IMR-90 (cell line): Measurements from ENCODE around the gene LYSMD4. TPM values are rescaled to one million over a fixed set of nuclear protein-coding genes. Genes with fewer than 3 reads are reported as not detected.

Experiments used
- ATAC-seq: fragments of 200-7000 bp; cut with Tn5 transposase; 2 replicates; pipeline ENCODE4 v1.9.1; 2020; ENCODE audit warnings: low read depth, mild to moderate bottlenecking, moderate library complexity
- BruUV-seq: library from RNA; stranded (reverse); fragments of 400-500 nt; replicated peaks from 2 replicates; lab custom pipeline; 2021; lab: Mats Ljungman, UMichigan
- CTCF ChIA-PET: fragments of 300-600 bp; formaldehyde crosslinking; extraction: SDS; loops from one replicate; lab custom pipeline; 2021; ENCODE audit warnings: antibody characterized with exemption; lab: Yijun Ruan, JAX
- POLR2A ChIA-PET: fragments of 300-600 bp; sonication (Branson Sonifier 250); formaldehyde crosslinking; loops from one replicate; lab custom pipeline; 2022; ENCODE audit warnings: antibody characterized with exemption; ENCODE audit not compliant: unreplicated experiment; lab: Charles Lee
- DNase-seq: peaks from one replicate; pipeline ENCODE4 v3.0.0; 2013
- H2AFZ ChIP-seq: replicated peaks from 2 replicates; pipeline ENCODE3; 2013; ENCODE audit warnings: low read length, mild to moderate bottlenecking; ENCODE audit not compliant: poor library complexity
- H2AK5ac ChIP-seq: 2 replicates; pipeline ENCODE4 v1.6.1; 2013; ENCODE audit warnings: low read depth, low read length, inconsistent platforms
- H2AK9ac ChIP-seq: replicated peaks from 2 replicates; pipeline ENCODE3; 2013; ENCODE audit warnings: mild to moderate bottlenecking, low read depth, low read length, moderate library complexity; ENCODE audit not compliant: poor library complexity
- H2BK120ac ChIP-seq: 2 replicates; pipeline ENCODE4 v1.6.1; 2013; ENCODE audit warnings: low read depth, low read length, inconsistent platforms
- H2BK15ac ChIP-seq: 3 replicates; pipeline ENCODE4 v1.6.1; 2013; ENCODE audit warnings: low read depth, low read length, inconsistent platforms
- H2BK20ac ChIP-seq: 2 replicates; pipeline ENCODE4 v1.6.1; 2013; ENCODE audit warnings: low read depth, mild to moderate bottlenecking, inconsistent platforms, low read length, moderate library complexity
- H2BK5ac ChIP-seq: 2 replicates; pipeline ENCODE4 v1.6.1; 2013; ENCODE audit warnings: mild to moderate bottlenecking, low read depth, low read length, inconsistent platforms; ENCODE audit not compliant: poor library complexity, severe bottlenecking
- H3K14ac ChIP-seq: replicated peaks from 2 replicates; pipeline ENCODE4 v1.6.1; 2013; ENCODE audit warnings: low read depth, low read length, inconsistent platforms
- H3K18ac ChIP-seq: 2 replicates; pipeline ENCODE4 v1.6.1; 2013; ENCODE audit warnings: low read depth, low read length, control low read depth
- H3K23ac ChIP-seq: 2 replicates; pipeline ENCODE4 v1.6.1; 2013; ENCODE audit warnings: low read depth, low read length, inconsistent platforms
- H3K27ac ChIP-seq: 2 replicates; pipeline ENCODE4 v1.5.1; 2013; ENCODE audit warnings: mild to moderate bottlenecking, control low read depth, low read length; ENCODE audit not compliant: insufficient read depth
- H3K27me3 ChIP-seq: 2 replicates; pipeline ENCODE4 v1.6.1; 2013; ENCODE audit warnings: low read length; ENCODE audit not compliant: control insufficient read depth, insufficient read depth
- H3K36me3 ChIP-seq: 2 replicates; pipeline ENCODE4 v1.6.1; 2013; ENCODE audit warnings: low read length, mixed read lengths; ENCODE audit not compliant: control insufficient read depth, insufficient read depth
- H3K4ac ChIP-seq: 2 replicates; pipeline ENCODE4 v1.6.1; 2013; ENCODE audit warnings: low read depth, low read length, inconsistent platforms
- H3K4me1 ChIP-seq: 2 replicates; pipeline ENCODE4 v1.6.1; 2013; ENCODE audit warnings: low read length, mixed read lengths; ENCODE audit not compliant: control insufficient read depth, insufficient read depth
- H3K4me2 ChIP-seq: 2 replicates; pipeline ENCODE4 v1.6.1; 2013; ENCODE audit warnings: low read depth, mild to moderate bottlenecking, control low read depth, low read length, moderate library complexity
- H3K4me3 ChIP-seq: 2 replicates; pipeline ENCODE4 v1.5.1; 2013; ENCODE audit warnings: low read depth, mild to moderate bottlenecking, control low read depth, low read length, moderate library complexity; ENCODE audit not compliant: insufficient read depth
- H3K56ac ChIP-seq: 2 replicates; pipeline ENCODE4 v1.6.1; 2013; ENCODE audit warnings: low read length, inconsistent platforms; ENCODE audit not compliant: insufficient read depth; ENCODE audit errors: extremely low read depth
- H3K79me1 ChIP-seq, 2 experiments: 2 replicates each; pipeline ENCODE4 v1.6.1; 2013; ENCODE audit warnings: low read length in 2 of 2, inconsistent platforms in 1 of 2, low read depth in 1 of 2
- H3K9ac ChIP-seq: 2 replicates; pipeline ENCODE4 v1.6.1; 2013; ENCODE audit warnings: low read depth, low read length, control low read depth
- H3K9me1 ChIP-seq: 2 replicates; pipeline ENCODE4 v1.6.1; 2013; ENCODE audit warnings: low read length, inconsistent platforms; ENCODE audit not compliant: insufficient read depth
- H3K9me3 ChIP-seq: 2 replicates; pipeline ENCODE4 v1.6.1; 2013; ENCODE audit warnings: low read length; ENCODE audit not compliant: control insufficient read depth, insufficient read depth
- H4K20me1 ChIP-seq: 2 replicates; pipeline ENCODE4 v1.6.1; 2013; ENCODE audit warnings: low read length, inconsistent platforms; ENCODE audit not compliant: insufficient read depth
- H4K5ac ChIP-seq: 2 replicates; pipeline ENCODE4 v1.6.1; 2013; ENCODE audit warnings: mild to moderate bottlenecking, low read depth, low read length, control low read depth
- H4K8ac ChIP-seq, 2 experiments: 2 replicates each; pipeline ENCODE4 v1.6.1; 2013; ENCODE audit warnings: low read depth in 2 of 2, low read length in 2 of 2, control low read depth in 1 of 2, inconsistent platforms in 1 of 2
- H4K91ac ChIP-seq: 2 replicates; pipeline ENCODE4 v1.6.1; 2013; ENCODE audit warnings: low read depth, low read length, inconsistent platforms; ENCODE audit not compliant: insufficient read depth
- BHLHE40 ChIP-seq: fragments of 150-350 bp; IDR thresholded peaks from 2 replicates; pipeline ENCODE4 v1.6.1; 2016; ENCODE audit warnings: mild to moderate bottlenecking, low read depth, low read length
- CEBPB ChIP-seq: IDR thresholded peaks from 2 replicates; pipeline ENCODE4 v1.6.1; 2012; ENCODE audit warnings: low read depth, low read length, improper control_type of control experiment
- CHD1 ChIP-seq: IDR thresholded peaks from 2 replicates; pipeline ENCODE4 v1.6.1; 2012; ENCODE audit warnings: low read depth, low read length, improper control_type of control experiment
- MAFK ChIP-seq: IDR thresholded peaks from 2 replicates; pipeline ENCODE4 v1.6.1; 2012; ENCODE audit warnings: low read depth, low read length, improper control_type of control experiment
- MAZ ChIP-seq: IDR thresholded peaks from 2 replicates; pipeline ENCODE4 v1.6.1; 2012; ENCODE audit warnings: low read depth, mild to moderate bottlenecking, low read length, improper control_type of control experiment, moderate library complexity, borderline replicate concordance
- MXI1 ChIP-seq: IDR thresholded peaks from 2 replicates; pipeline ENCODE4 v1.6.1; 2012; ENCODE audit warnings: low read depth, mild to moderate bottlenecking, low read length, moderate library complexity, borderline replicate concordance
- NFE2L2 ChIP-seq: fragments of 150-350 bp; IDR thresholded peaks from 2 replicates; pipeline ENCODE4 v1.6.1; 2016; ENCODE audit warnings: low read depth, mild to moderate bottlenecking, low read length
- POLR2A ChIP-seq: IDR thresholded peaks from 2 replicates; pipeline ENCODE4 v1.6.1; 2012; ENCODE audit warnings: mild to moderate bottlenecking, low read depth, low read length
- RAD21 ChIP-seq: IDR thresholded peaks from 2 replicates; pipeline ENCODE4 v1.6.1; 2012; ENCODE audit warnings: low read length, improper control_type of control experiment
- RCOR1 ChIP-seq: IDR thresholded peaks from 2 replicates; pipeline ENCODE4 v1.6.1; 2012; ENCODE audit warnings: mild to moderate bottlenecking, low read length, improper control_type of control experiment; ENCODE audit not compliant: insufficient replicate concordance
- RFX5 ChIP-seq: IDR thresholded peaks from 2 replicates; pipeline ENCODE4 v1.8.0; 2012; ENCODE audit warnings: low read depth, mild to moderate bottlenecking, low read length, moderate library complexity
- SMC3 ChIP-seq: fragments of 150-350 bp; IDR thresholded peaks from 2 replicates; pipeline ENCODE4 v1.6.1; 2016; ENCODE audit warnings: low read depth, mild to moderate bottlenecking, antibody characterized with exemption, low read length, moderate library complexity
- WGBS, 2 experiments: methylation state at CpG; one replicate each; pipeline versions ENCODE4 v1.1.5 to v1.1.7; 2013; ENCODE audit warnings: missing lambda C conversion rate in 2 of 2; ENCODE audit not compliant: insufficient read length in 1 of 2; ENCODE audit errors: extremely low coverage in 2 of 2; 5-methylcytosine and 5-hydroxymethylcytosine counted together
- dilution Hi-C: fragments of 300-500 bp; cut with HindIII; formaldehyde crosslinking; loops from one replicate; pipeline ENCODE4 v1.14.3; 2018; ENCODE audit warnings: low sequenced_read_pairs; ENCODE audit not compliant: unreplicated experiment
- in situ Hi-C: fragments of 300-500 bp; cut with MboI; formaldehyde crosslinking; loops from 3 replicates; pipeline ENCODE4 v1.14.3; 2019; ENCODE audit warnings: low sequenced_read_pairs, inconsistent platforms, mixed read lengths
- intact Hi-C: fragments of 100-400 bp; cut with micrococcal nuclease; formaldehyde crosslinking; loops from 2 replicates; pipeline ENCODE4 v1.10.0; 2022
- polyA plus RNA-seq, 3 experiments: library from polyadenylated mRNA; depleted of rRNA; stranded (reverse); fragments of >200 nt; gene quantifications; 2 replicates each; pipeline ENCODE4 v1.2.3, GENCODE V29; 2012; ENCODE audit warnings: low replicate concordance in 1 of 3
- total RNA-seq: library from RNA; depleted of rRNA; stranded (reverse); fragments of >200 nt; gene quantifications from 2 replicates; pipeline ENCODE4 v1.2.3, GENCODE V29; 2012
- TF ChIP-seq, protein P1 (sequence below): conservative IDR thresholded peaks from 2 replicates; pipeline ENCODE4 v1.5.1; 2012; ENCODE audit warnings: mild to moderate bottlenecking, low read depth, low read length, improper control_type of control experiment
- TF ChIP-seq, protein P2 (sequence below): fragments of 150-350 bp; IDR thresholded peaks from 2 replicates; pipeline ENCODE4 v1.6.1; 2017; ENCODE audit warnings: mild to moderate bottlenecking, antibody characterized with exemption, low read length, low read depth
- TF ChIP-seq, protein P3 (sequence below): fragments of 150-350 bp; IDR thresholded peaks from 2 replicates; pipeline ENCODE4 v1.6.1; 2016; ENCODE audit warnings: low read depth, mild to moderate bottlenecking, low read length, moderate library complexity, borderline replicate concordance

LYSMD4 gene
- total and polyA plus RNA-seq, 2 of the 4 experiments (the other 2 are of a cell fraction) = 4.5 to 5.0 TPM

DNA sequence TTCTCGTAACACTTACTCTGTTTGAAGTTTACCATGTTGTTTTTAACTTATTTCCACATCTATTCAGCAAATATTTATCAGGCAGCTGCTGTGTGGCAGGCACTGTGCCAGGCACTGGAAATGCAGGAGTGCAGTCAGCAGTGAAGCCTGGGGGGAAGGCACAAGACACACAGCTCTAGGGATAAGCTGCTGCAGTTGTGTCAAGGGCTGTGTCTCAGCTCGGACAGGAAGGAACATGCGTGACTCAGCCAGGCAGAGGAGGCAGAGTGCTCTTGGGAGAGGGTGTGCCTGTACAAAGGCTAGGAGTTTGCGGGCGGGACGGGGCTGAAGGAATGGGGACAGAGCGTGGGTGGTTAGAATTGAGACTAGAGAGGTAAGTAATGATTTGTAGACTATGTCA, 24.7 kb downstream of the LYSMD4 start:
- H4K5ac ChIP-seq = no peak overlapping the region
- POLR2A ChIA-PET = no interaction called here
- TF ChIP-seq, protein P1, sequence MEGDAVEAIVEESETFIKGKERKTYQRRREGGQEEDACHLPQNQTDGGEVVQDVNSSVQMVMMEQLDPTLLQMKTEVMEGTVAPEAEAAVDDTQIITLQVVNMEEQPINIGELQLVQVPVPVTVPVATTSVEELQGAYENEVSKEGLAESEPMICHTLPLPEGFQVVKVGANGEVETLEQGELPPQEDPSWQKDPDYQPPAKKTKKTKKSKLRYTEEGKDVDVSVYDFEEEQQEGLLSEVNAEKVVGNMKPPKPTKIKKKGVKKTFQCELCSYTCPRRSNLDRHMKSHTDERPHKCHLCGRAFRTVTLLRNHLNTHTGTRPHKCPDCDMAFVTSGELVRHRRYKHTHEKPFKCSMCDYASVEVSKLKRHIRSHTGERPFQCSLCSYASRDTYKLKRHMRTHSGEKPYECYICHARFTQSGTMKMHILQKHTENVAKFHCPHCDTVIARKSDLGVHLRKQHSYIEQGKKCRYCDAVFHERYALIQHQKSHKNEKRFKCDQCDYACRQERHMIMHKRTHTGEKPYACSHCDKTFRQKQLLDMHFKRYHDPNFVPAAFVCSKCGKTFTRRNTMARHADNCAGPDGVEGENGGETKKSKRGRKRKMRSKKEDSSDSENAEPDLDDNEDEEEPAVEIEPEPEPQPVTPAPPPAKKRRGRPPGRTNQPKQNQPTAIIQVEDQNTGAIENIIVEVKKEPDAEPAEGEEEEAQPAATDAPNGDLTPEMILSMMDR = no peak
- TF ChIP-seq MAFK (peak; percentile 22; the same call in 1 of the 2 replicates), CHD1 (no peak), MXI1 (peak; percentile 67; the same call in 1 of the 2 replicates), RAD21 (no peak; the same call in 1 of the 2 replicates), POLR2A (no peak), CEBPB (no peak; the same call in 1 of the 2 replicates), BHLHE40 (peak; percentile 49; the same call in 1 of the 2 replicates), RCOR1 (no peak), RFX5 (no peak), MAZ (no peak), NFE2L2 (no peak; the same call in 1 of the 2 replicates), SMC3 (peak; percentile 13; the same call in 1 of the 2 replicates)
- TF ChIP-seq, protein P2, sequence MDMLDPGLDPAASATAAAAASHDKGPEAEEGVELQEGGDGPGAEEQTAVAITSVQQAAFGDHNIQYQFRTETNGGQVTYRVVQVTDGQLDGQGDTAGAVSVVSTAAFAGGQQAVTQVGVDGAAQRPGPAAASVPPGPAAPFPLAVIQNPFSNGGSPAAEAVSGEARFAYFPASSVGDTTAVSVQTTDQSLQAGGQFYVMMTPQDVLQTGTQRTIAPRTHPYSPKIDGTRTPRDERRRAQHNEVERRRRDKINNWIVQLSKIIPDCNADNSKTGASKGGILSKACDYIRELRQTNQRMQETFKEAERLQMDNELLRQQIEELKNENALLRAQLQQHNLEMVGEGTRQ = no peak
- TF ChIP-seq, protein P3, sequence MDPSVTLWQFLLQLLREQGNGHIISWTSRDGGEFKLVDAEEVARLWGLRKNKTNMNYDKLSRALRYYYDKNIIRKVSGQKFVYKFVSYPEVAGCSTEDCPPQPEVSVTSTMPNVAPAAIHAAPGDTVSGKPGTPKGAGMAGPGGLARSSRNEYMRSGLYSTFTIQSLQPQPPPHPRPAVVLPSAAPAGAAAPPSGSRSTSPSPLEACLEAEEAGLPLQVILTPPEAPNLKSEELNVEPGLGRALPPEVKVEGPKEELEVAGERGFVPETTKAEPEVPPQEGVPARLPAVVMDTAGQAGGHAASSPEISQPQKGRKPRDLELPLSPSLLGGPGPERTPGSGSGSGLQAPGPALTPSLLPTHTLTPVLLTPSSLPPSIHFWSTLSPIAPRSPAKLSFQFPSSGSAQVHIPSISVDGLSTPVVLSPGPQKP = no peak

More for the DNA sequence above, 24.7 kb downstream of the LYSMD4 start:
- H3K4me1 ChIP-seq = peaks cover 13% of the 10 kb centered on the region
- BruUV-seq = no TSS peak
- 0 out of 2 replicates have a peak overlapping the region, but pooled peaks have one; percentile 3 for H3K14ac ChIP-seq
- DNase-seq (peak; percentile 91), ATAC-seq (peak; percentile 94)
- H3K23ac ChIP-seq = no peak overlapping the region
- H2BK15ac ChIP-seq = no peak overlapping the region
- no peak overlapping the region for H2AK5ac ChIP-seq
- CTCF ChIA-PET = interaction anchor here (1.2 to 2.2 kb wide), 4 partner anchors 142 to 436 kb away, joined by 3 to 9 read pairs (median 6); no protein-coding TSS in a partner anchor
- dilution Hi-C loops = no loop called here
- intact Hi-C loops = loop anchor here (2.0 kb wide), 1 partner anchor 46 kb away; no protein-coding TSS in a partner anchor
- H3K9ac ChIP-seq = no peak overlapping the region
- H3K9me1 ChIP-seq = peaks cover 8% of the 10 kb centered on the region
- H2BK120ac ChIP-seq = no peak overlapping the region
- peaks cover 2 to 17% of the 10 kb centered on the region in 2 experiments; a peak in 2 of 4 replicates for H3K79me1 ChIP-seq
- peak overlapping the region; percentile 7 for H3K4me2 ChIP-seq
- H3K27me3 ChIP-seq = no peaks in the 10 kb centered on the region
- no peaks in the 10 kb centered on the region for H3K9me3 ChIP-seq
- H3K56ac ChIP-seq = no peak overlapping the region
- in situ Hi-C loops = loop anchor here (5.0 kb wide), 1 partner anchor 426 kb away; no protein-coding TSS in a partner anchor
- H3K36me3 ChIP-seq = peaks cover 27% of the 10 kb centered on the region
- H3K18ac ChIP-seq = no peak overlapping the region
- H4K91ac ChIP-seq = no peak overlapping the region
- WGBS, 2 experiments = 0% methylated on average over 6 of the region's 7 CpGs; no CpG with 5 or more reads in 1 of the 2 experiments
- no peak overlapping the region for H2AFZ ChIP-seq
- peaks cover 6% of the 10 kb centered on the region; the same call in 1 of the 2 replicates for H4K20me1 ChIP-seq
- no peak overlapping the region for H2BK5ac ChIP-seq
- H2BK20ac ChIP-seq = no peak overlapping the region
- H3K27ac ChIP-seq = no peak overlapping the region
- peak overlapping the region in 1 of 2 experiments; percentile 1; a peak in 1 of 4 replicates for H4K8ac ChIP-seq
- peak overlapping the region; percentile 3 for H2AK9ac ChIP-seq
- no peak overlapping the region for H3K4me3 ChIP-seq
- H3K4ac ChIP-seq = no peak overlapping the region
